Fibroblast of pulmonary artery (primary cell): ENCODE data around the gene POLG.

Source experiments
- DNase-seq: peaks from one replicate; pipeline ENCODE4 v3.0.0-alpha.2; 2010; ENCODE audit warnings: low read depth
- H3K4me3 ChIP-seq: replicated peaks from 2 replicates; pipeline ENCODE4 v1.5.1; 2011; ENCODE audit warnings: low read depth, mild to moderate bottlenecking, control low read depth, low read length, moderate library complexity
- CTCF ChIP-seq: IDR thresholded peaks from 2 replicates; pipeline ENCODE4 v1.5.1; 2011; ENCODE audit warnings: mild to moderate bottlenecking, control low read depth, low read length, inconsistent platforms; ENCODE audit errors: missing control alignments

Gene POLG

DNA sequence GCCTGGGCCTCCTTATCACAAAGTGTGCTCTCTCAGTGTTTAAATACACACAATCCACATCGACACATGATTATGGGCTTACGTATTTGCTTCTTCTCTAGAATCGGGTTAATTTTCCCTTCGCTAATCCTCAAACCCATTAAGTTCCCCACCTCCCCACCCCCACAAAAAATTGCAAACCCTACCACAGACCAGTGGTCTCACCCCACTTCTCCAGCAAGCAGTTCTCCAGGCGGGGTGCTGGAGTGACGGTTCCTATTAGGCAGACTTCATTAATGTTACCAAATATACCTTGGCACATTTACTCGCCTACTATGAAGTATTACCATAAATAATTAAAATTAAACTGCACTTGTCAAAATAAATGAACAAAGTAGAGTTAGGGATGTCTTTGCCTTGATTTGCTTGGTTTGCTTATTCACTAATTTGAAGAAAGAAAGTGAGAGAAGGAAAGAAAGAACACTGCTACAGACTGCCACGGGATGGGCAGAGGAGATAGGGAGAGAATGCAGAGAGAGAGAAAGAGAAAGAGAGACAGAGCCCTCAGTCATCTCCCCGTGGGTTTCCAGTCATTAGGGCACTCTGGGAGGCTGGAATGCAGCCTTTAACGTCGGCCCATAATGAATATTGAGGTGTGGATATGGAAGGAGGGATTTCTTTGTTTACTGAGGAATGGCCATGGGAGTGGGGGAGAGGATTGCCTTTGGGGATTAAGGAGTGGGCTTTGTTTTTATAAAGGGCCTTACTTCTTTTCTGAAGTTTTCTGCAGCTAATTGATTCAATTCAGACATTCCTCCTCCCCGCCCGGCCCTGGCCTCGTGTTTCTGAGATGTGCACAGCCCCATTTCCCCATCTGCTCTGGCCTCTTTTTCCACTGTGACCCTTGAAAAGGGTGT, 39.7 kb upstream of the POLG start:
- DNase-seq: no peak
- H3K4me3 ChIP-seq: no peak overlapping the region
- no peak for TF ChIP-seq CTCF

GRCh38 chr15:89372069-89372935, 37.7 kb upstream of the POLG start:
- no peak for TF ChIP-seq CTCF
- no peak overlapping the region for H3K4me3 ChIP-seq
- no peak for DNase-seq

GRCh38 chr15:89371228-89372044, 36.8 kb upstream of the POLG start:
- no peak overlapping the region for H3K4me3 ChIP-seq
- no peak for DNase-seq
- TF ChIP-seq CTCF: no peak

DNA sequence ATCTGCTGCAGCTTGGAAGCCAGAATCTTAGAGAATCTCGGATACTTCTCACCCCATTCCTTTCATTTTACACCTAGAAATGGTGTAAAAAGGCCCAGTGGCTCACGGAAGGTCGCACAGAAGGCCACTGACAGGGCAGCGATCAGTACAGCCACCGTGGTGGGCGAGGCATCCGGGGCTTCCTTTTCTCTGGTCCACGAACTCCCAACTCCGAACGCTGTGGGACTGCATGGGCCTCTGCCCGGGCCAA, 36.3 kb upstream of the POLG start:
- H3K4me3 ChIP-seq: no peak overlapping the region
- DNase-seq: no peak
- TF ChIP-seq CTCF: no peak

- no peak for DNase-seq
- no peak for TF ChIP-seq CTCF
- H3K4me3 ChIP-seq: no peak overlapping the region
Measured at GRCh38 chr15:89370120-89370977, 35.7 kb upstream of the POLG start.

DNA sequence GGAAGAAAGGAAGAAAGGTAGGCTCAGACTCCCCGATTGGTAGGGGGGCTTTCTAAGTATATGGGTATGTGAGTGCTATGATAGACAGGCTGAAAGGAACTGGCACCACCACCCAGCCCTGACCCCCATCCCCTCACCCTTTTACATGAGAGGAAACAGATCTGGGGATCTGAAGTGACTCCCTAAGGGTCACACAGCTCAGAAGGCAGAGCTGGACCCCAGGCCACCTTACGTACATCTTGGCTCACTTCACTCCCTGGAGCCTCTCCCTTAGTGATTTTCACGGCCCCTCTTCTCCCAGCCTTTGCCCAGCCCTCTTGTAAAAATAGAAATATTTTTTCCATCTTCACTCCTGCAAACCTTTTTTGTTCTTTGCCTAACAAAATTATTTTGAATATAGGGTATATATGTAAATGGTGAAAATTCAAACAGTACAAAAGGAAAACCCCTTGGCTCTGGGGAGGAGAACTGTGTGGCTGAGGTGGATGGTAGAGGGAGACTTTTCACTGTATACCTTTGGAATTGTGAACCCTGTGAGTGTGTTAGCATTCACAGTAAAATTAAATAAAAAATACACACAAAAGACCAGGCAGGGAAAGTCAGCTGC, 34.8 kb upstream of the POLG start:
- DNase-seq: no peak
- TF ChIP-seq CTCF: no peak
- no peak overlapping the region for H3K4me3 ChIP-seq
